HepG2 (cell line): ENCODE data around the gene PRKN. TPM values are rescaled to one million over a fixed set of nuclear protein-coding genes. Genes with fewer than 3 reads are reported as not detected.

ENCODE experiments used
- CBX2 ChIP-seq, 2 experiments: fragments of 200-600 bp in 1 of 2; sonication (generic); formaldehyde crosslinking in 1 of 2; IDR thresholded peaks; 2 replicates each; pipeline versions ENCODE4 v1.7.0 to v1.8.1; 2018 to 2022; ENCODE audit warnings: low read depth in 2 of 2, low read length in 1 of 2, mild to moderate bottlenecking in 1 of 2, missing genetic modification reagents in 1 of 2
- CREM ChIP-seq, 2 experiments: sonication (generic) in 1 of 2; formaldehyde crosslinking in 1 of 2; IDR thresholded peaks; 2 replicates each; pipeline versions ENCODE4 v1.4.0 to v1.6.1; 2016 to 2020; ENCODE audit warnings: antibody characterized with exemption in 1 of 2, mild to moderate bottlenecking in 1 of 2, missing genetic modification reagents in 1 of 2
- polyA plus RNA-seq, 8 experiments: library from polyadenylated mRNA; depleted of rRNA in 3 of 8; stranded (reverse) in 7 of 8; unstranded in 1 of 8; fragments of >200 nt; fragmentation: Illumina TruSeq in 4 of 8; extraction: Trizol in 4 of 8; gene quantifications; 2 replicates each; pipeline versions ENCODE4 v1.2.1 to v1.2.3, GENCODE V29; 2011 to 2016; ENCODE audit warnings: low read depth in 4 of 8, missing spikeins in 1 of 8, mixed read lengths in 1 of 8; ENCODE audit not compliant: insufficient read depth in 1 of 8
- total RNA-seq, 5 experiments: library from RNA; depleted of rRNA; stranded (reverse); fragments of >200 nt; fragmentation: Illumina TruSeq; extraction: Trizol; gene quantifications; 2 replicates each; pipeline ENCODE4 v1.2.3, GENCODE V29; 2016; ENCODE audit warnings: low read depth in 1 of 5
- TF ChIP-seq, protein P1 (sequence below): sonication (generic); formaldehyde crosslinking; IDR thresholded peaks from 2 replicates; pipeline ENCODE4 v1.8.1; 2023; ENCODE audit warnings: mild to moderate bottlenecking, missing genetic modification reagents
- TF ChIP-seq, protein P2 (sequence below): sonication (generic); formaldehyde crosslinking; IDR thresholded peaks from 2 replicates; pipeline ENCODE4 v1.8.0; 2022; ENCODE audit warnings: mild to moderate bottlenecking, missing genetic modification reagents, borderline replicate concordance
- TF ChIP-seq, protein P3 (sequence below): sonication (generic); formaldehyde crosslinking; IDR thresholded peaks from 2 replicates; pipeline ENCODE4 v1.5.1; 2020; ENCODE audit warnings: missing genetic modification reagents, mild to moderate bottlenecking, borderline replicate concordance
- TF ChIP-seq, protein P4 (sequence below): sonication (generic); formaldehyde crosslinking; IDR thresholded peaks from 2 replicates; pipeline ENCODE4 v1.8.0; 2022; ENCODE audit warnings: missing genetic modification reagents, mild to moderate bottlenecking, moderate library complexity, borderline replicate concordance

Gene PRKN
- total and polyA plus RNA-seq, 2 of the 13 experiments (the other 11 are each of a cell fraction or from before 2014, with no cell fraction given), result 0.31 to 0.44 TPM

DNA sequence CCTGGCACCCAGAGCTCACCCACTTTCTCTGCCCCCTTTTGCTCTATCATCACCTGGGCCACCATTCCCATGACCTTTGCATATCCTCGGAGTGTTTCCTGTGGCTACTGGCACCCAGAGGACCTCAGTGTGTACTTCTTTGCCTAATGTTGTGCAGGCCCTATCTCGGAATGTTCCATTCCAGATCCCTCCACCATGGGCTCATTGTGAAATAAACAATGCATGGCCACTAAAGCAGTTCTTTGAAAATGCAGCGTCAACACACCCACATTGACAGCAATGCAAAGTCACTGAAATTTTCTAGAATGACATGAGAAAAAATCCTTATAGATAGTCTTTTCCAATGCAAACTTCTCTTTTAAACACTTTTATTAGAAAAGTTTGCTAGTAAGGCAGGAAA lies 1380.8 kb downstream of the PRKN start (continued):
- TF ChIP-seq, protein P1, sequence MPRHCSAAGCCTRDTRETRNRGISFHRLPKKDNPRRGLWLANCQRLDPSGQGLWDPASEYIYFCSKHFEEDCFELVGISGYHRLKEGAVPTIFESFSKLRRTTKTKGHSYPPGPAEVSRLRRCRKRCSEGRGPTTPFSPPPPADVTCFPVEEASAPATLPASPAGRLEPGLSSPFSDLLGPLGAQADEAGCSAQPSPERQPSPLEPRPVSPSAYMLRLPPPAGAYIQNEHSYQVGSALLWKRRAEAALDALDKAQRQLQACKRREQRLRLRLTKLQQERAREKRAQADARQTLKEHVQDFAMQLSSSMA (CRISPR knock-in tag), result no peak
- TF ChIP-seq, protein P2, sequence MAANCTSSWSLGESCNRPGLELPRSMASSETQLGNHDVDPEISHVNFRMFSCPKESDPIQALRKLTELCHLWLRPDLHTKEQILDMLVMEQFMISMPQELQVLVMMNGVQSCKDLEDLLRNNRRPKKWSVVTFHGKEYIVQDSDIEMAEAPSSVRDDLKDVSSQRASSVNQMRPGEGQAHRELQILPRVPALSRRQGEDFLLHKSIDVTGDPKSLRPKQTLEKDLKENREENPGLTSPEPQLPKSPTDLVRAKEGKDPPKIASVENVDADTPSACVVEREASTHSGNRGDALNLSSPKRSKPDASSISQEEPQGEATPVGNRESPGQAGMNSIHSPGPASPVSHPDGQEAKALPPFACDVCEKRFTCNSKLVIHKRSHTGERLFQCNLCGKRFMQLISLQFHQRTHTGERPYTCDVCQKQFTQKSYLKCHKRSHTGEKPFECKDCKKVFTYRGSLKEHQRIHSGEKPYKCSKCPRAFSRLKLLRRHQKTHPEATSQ (CRISPR knock-in tag), result no peak
- TF ChIP-seq, protein P3, sequence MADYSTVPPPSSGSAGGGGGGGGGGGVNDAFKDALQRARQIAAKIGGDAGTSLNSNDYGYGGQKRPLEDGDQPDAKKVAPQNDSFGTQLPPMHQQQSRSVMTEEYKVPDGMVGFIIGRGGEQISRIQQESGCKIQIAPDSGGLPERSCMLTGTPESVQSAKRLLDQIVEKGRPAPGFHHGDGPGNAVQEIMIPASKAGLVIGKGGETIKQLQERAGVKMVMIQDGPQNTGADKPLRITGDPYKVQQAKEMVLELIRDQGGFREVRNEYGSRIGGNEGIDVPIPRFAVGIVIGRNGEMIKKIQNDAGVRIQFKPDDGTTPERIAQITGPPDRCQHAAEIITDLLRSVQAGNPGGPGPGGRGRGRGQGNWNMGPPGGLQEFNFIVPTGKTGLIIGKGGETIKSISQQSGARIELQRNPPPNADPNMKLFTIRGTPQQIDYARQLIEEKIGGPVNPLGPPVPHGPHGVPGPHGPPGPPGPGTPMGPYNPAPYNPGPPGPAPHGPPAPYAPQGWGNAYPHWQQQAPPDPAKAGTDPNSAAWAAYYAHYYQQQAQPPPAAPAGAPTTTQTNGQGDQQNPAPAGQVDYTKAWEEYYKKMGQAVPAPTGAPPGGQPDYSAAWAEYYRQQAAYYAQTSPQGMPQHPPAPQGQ (CRISPR knock-in tag), result no peak
- TF ChIP-seq CREM (IDR thresholded peaks at IDR 0.05) (no peak), CREM (CRISPR knock-in tag; IDR thresholded peaks at IDR 0.05) (no peak), CBX2 (IDR thresholded peaks at IDR 0.05; ENCODE audit: low read depth, low read length) (no peak), CBX2 (CRISPR knock-in tag; IDR thresholded peaks at IDR 0.05; ENCODE audit: low read depth) (no peak)
- TF ChIP-seq, protein P4, sequence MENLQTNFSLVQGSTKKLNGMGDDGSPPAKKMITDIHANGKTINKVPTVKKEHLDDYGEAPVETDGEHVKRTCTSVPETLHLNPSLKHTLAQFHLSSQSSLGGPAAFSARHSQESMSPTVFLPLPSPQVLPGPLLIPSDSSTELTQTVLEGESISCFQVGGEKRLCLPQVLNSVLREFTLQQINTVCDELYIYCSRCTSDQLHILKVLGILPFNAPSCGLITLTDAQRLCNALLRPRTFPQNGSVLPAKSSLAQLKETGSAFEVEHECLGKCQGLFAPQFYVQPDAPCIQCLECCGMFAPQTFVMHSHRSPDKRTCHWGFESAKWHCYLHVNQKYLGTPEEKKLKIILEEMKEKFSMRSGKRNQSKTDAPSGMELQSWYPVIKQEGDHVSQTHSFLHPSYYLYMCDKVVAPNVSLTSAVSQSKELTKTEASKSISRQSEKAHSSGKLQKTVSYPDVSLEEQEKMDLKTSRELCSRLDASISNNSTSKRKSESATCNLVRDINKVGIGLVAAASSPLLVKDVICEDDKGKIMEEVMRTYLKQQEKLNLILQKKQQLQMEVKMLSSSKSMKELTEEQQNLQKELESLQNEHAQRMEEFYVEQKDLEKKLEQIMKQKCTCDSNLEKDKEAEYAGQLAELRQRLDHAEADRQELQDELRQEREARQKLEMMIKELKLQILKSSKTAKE (CRISPR knock-in tag), result no peak
